Retinal pigment epithelial cell (primary cell): ENCODE data around the gene ABCD3.

Experiments
- DNase-seq: peaks from one replicate; pipeline ENCODE4 v3.0.0-alpha.2; 2010; ENCODE audit warnings: low read depth
- H3K4me3 ChIP-seq: 2 replicates; pipeline ENCODE4 v1.5.1; 2011; ENCODE audit warnings: mild to moderate bottlenecking, low read length, control low read depth, moderate library complexity
- TF ChIP-seq, protein P1 (sequence below): conservative IDR thresholded peaks from 2 replicates; pipeline ENCODE4 v1.5.1; 2011; ENCODE audit warnings: low read depth, low read length, control low read depth, inconsistent platforms

ABCD3 gene

GRCh38 chr1:94504601-94505000, 86.4 kb downstream of the ABCD3 start:
- no peak overlapping the region for H3K4me3 ChIP-seq
- TF ChIP-seq, protein P1, sequence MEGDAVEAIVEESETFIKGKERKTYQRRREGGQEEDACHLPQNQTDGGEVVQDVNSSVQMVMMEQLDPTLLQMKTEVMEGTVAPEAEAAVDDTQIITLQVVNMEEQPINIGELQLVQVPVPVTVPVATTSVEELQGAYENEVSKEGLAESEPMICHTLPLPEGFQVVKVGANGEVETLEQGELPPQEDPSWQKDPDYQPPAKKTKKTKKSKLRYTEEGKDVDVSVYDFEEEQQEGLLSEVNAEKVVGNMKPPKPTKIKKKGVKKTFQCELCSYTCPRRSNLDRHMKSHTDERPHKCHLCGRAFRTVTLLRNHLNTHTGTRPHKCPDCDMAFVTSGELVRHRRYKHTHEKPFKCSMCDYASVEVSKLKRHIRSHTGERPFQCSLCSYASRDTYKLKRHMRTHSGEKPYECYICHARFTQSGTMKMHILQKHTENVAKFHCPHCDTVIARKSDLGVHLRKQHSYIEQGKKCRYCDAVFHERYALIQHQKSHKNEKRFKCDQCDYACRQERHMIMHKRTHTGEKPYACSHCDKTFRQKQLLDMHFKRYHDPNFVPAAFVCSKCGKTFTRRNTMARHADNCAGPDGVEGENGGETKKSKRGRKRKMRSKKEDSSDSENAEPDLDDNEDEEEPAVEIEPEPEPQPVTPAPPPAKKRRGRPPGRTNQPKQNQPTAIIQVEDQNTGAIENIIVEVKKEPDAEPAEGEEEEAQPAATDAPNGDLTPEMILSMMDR, result no peak
- DNase-seq, result no peak

- TF ChIP-seq, protein P1, result no peak
- H3K4me3 ChIP-seq, result no peak overlapping the region
These were observed 94.6 kb downstream of the ABCD3 start for GRCh38 chr1:94512816-94513215.

GRCh38 chr1:94514095-94514727, 96.0 kb downstream of the ABCD3 start:
- no peak for DNase-seq
- no peak overlapping the region for H3K4me3 ChIP-seq
- TF ChIP-seq, protein P1, result peak; percentile 82

More at GRCh38 chr1:94512816-94513215, 94.6 kb downstream of the ABCD3 start:
- DNase-seq, result no peak

DNA sequence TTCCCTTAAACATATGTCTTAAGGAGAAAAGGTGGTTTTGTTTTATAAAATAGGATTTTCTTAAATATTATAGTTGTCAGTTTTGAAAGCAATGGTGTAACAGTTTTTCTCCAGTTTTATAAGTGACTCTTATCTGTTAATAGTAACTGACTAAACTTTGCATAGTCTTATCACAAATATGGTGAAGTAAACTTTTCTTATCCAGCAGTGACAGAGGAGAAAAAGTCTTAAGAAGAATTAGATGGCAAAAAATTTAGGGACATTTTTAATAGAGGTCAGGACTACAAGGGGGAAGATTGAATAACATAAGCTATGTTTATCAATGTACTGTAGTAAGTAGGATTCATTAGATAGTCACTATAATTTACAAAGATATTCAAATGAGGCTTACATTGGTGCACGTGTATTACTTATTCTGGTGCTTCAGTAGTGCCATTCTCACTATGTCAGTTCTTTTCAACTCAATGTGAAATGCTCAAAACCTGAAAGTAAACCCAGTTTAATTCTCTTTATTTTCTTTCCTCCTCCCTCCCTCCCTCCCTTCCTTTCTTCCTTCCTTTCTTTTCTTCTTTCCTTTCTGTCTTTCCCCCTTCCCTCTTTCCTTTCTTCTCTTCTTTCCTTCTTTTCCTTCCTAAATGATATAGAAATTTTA, 97.2 kb downstream of the ABCD3 start:
- no peak overlapping the region for H3K4me3 ChIP-seq
- no peak for DNase-seq
- TF ChIP-seq, protein P1, result no peak

DNA sequence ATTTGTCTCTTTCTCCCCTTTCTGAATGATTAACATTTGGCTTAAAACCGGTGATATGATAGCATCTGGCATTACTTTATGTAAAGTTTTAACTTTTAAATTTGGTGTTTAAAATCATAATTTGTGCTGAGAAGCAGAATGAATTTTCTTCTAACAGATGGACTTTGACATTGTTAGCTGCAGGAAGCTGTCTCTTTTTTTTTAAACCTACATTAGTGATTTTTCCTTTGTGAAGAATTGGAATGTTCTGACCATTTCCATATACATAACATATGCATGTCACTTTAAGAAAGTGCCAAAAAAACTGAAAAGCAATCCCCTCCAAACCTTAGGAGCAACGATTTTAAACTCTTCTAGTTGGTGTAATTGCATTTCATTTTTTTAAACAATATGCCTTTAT, 101.2 kb downstream of the ABCD3 start:
- no peak overlapping the region for H3K4me3 ChIP-seq
- DNase-seq, result no peak
- TF ChIP-seq, protein P1, result no peak

- no peak overlapping the region for H3K4me3 ChIP-seq
- no peak for DNase-seq
- TF ChIP-seq, protein P1, result peak; percentile 49
These were observed 104.1 kb downstream of the ABCD3 start for GRCh38 chr1:94522304-94522703.

GRCh38 chr1:94524531-94524930, 106.3 kb downstream of the ABCD3 start:
- no peak for DNase-seq

More at GRCh38 chr1:94524531-94524930, 106.3 kb downstream of the ABCD3 start:
- TF ChIP-seq, protein P1, result no peak
- H3K4me3 ChIP-seq, result no peak overlapping the region
